Activated T-helper 9 cell treated with anti-CD3 and anti-CD28 coated beads, Interleukin-2, amount 50 U/mL, for 16 hours (primary cell): ENCODE data around the gene NTN1.
"Not testable (repeated sequence)": the region's sequence is repeated elsewhere in the genome, so short reads cannot be mapped to it uniquely, and the experiment has no call there.

Source experiments
- DNase-seq: peaks from one replicate; pipeline ENCODE4 v3.0.0-alpha.2; 2020; ENCODE audit warnings: low read depth

The NTN1 gene

GRCh38 chr17:9087921-9088320 lies 66.6 kb downstream of the NTN1 start:
- DNase-seq = no peak

DNA sequence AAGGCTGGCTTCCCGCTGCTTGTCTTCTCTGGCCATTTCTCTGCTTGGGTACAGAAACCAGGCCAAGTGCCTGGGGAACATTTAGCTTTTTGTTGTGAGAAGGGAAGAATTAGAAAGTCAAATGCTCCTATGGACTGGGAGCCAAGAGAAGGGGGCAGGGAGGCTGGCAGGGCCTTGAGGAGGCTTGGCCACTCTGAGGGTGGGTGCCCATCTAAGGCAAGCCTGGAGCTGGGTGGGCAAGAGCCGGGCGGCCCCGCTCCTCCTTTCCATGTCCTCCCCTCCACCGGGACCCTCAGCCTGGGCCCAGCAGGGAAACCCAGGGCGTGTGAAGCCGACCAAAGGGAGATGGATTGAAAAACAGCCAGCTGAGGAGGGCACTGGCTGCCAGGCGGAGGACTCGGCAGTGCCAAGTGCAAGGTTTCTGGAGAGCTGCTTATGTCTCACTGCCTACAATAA lies 69.4 kb downstream of the NTN1 start:
- DNase-seq = no peak

DNA sequence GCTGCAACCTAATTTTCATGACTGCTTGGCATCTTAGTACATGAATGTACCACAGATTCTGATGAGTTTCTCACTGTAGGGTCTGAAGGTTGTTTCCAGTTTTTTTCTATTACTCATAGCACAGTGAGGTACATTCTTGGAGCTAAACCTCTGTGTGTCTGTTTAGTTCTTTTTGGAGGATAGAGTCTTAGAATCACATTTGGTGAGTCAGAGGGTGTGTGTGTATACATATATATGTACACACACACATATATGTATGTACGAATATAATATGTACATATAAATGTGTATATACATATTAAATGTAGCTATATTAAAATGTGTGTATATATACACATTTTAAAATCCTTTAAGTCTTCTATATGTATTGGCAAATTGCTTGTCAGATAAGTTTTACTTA lies 72.9 kb downstream of the NTN1 start:
- DNase-seq = no peak

DNA sequence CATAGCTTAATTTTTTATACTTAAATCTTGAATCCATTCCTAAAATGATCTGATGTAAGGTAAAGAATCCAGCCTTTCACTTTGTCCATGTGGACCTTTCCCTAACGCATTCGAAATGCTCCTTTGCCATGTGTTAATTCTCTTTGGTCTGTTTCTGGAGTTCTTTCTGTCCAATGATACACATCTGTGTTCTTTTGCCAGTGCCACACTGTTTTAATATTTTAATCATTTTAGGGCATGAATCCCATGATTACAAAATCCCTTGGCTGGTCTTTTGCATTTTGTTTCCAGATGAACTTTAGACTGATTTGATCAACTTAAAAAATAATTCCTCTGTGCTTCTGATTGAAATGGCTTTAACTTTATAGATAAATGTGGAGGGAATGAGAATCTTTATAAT lies 74.1 kb downstream of the NTN1 start:
- DNase-seq = no peak

DNA sequence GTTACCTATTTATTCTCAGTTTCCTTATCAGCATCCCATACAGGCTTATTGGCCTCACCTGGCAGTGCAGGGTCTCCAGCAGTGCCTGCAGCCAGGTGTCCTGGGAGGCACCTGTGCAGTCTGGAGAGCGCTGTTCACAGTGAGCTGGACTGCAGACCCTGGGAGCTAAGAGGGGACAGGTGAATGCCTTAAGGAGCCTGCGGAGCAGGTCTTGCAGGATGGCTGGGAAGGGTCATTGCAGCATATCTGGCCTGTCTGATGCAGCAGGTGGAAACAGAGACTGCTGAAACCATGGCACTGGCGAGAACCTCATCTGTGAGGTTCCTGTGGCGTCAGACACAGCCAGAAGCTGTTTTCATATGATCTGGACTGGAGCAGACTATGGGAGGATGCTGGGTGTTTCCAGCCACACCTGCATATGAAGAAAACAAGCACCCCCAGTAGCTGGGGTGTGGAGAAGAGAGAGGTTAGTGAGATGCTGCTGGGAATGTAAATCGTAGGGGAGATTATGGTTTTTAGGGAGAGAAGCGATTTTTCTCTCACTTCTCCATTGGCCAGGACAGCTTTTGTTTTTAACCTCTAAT lies 77.0 kb downstream of the NTN1 start:
- no peak for DNase-seq

GRCh38 chr17:9101356-9101755 lies 80.0 kb downstream of the NTN1 start:
- no peak for DNase-seq

- not testable (repeated sequence) for DNase-seq
Measured at GRCh38 chr17:9103193-9103592, 81.9 kb downstream of the NTN1 start.

DNA sequence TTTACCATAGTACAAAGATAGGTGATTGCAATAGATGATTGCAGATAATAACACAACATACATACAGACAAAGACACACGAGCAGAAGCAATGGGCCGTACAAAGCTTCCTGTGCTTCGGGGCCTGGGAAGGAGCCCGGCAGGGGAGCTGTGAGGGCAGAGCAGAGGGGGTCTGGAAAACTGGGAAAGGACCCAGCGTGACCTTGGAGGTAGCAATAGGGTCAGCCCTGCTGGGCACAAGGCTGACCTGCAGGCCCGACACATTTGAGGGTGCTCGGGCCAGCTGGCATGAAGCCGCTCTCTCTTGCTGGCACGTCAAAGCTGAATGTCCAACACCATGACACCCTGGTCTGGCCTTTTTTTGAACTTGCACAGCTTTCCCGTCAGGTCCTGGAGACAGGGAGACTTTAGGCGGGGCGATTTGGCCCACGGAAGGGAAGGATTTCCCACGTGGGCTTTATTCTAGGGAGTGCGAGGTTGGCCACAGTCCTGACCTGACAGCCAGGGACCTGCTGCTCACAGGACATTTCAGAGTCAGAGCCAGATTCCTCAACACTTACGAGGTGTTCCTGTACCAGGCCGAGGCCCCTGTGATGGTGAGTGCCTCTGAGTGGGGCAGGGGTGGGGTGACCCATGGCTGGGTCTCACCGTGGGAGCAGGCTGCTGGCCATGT lies 83.2 kb downstream of the NTN1 start:
- no peak for DNase-seq

- DNase-seq = no peak
Measured at GRCh38 chr17:9105068-9105868, 84.0 kb downstream of the NTN1 start.

GRCh38 chr17:9106278-9106677 lies 85.0 kb downstream of the NTN1 start:
- DNase-seq = not testable (repeated sequence)

DNA sequence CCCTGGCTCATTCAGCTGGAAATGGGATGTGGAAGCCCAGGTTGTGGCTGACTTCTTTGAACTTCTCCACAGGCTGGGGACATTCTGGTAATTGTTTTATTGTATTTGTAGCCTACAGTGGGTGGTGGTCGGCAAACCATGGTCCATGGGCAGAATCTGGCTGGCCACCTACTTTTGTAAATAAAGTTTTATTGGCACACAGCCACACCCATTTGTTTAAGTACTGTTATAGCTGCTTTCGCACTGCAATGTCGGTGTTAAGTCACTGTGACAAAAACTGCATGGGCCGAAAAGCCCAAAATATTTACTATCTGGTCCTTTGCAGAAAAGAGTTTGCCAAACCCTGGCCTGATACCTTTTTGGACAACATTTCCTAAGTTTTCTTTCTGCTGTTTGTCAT lies 86.2 kb downstream of the NTN1 start:
- DNase-seq = no peak

DNA sequence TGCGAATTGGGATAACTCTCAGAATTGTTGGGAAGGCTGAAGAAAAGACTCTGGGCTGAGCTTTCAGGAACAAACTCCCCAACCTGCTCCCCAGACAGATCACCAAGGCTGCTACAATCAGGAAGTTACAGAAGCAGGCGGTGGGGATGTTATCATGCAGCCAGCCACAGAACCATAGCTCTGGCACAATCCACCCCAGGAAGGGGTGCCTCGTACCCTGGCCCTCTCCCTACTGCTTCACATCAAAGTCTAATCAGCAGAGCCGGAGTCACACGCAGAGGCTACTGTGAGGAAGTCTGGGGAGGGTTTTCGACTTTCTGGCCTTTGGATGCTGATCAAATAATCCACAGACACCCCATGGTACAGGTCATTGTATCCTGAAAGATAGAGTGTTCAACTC lies 86.8 kb downstream of the NTN1 start:
- DNase-seq = no peak

DNA sequence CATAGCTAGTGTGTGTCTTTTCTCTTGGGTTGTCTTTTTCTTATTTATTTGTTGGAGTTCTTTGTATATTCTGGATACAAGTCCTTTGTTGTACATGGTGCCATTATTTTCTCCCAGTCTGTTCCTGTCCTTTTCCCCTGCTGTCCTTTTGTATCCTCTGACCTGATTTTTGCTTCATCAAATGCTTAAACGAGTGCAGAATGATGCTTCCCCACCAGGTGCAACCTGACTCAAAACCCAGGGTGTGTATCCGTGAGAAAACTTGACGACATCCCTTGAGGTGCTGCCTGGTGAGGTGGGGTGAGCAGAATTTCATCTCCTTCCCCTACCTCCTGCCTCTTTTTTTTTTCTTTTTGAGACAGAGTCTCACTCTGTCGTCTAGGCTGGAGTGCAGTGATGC lies 88.6 kb downstream of the NTN1 start:
- DNase-seq = no peak

GRCh38 chr17:9110501-9110900 lies 89.2 kb downstream of the NTN1 start:
- no peak for DNase-seq

- no peak for DNase-seq
Measured at GRCh38 chr17:9115214-9116191, 94.2 kb downstream of the NTN1 start.

GRCh38 chr17:9116311-9116835 lies 95.1 kb downstream of the NTN1 start:
- no peak for DNase-seq

DNA sequence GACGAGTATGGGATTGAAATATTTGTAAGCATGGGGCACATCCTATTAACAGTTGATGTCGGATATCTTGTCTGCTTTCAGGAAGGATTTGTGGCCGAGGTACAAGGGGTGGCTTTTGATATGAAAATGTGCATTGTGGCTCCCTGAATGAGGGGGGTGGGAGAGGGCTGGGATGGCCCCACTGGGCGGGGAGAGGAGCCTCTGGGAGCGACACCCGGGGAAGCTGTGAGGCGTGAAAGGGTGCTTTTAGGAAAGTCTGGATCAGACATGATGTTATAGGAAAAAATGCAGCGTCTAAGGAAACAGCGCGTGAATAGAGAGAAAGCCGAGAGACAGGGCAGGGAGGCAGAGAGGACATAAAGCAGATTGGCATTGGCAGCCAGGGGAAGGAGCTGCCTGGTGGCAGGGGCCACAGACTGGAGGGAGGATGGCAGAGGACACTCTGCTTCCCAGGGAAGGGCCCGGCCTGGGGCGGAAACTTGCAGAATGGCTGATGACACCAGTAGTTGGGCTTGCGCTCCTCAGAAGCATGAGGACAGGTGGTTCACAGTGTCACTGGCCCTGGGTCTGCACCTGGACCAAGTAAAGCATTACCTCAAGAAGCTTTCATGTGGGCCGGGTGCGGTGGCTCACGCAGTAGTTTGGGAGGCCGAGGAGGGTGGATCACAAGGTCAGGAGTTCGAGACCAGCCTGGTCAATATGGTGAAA lies 95.7 kb downstream of the NTN1 start:
- no peak for DNase-seq

GRCh38 chr17:9120471-9120870 lies 99.2 kb downstream of the NTN1 start:
- DNase-seq = no peak

- DNase-seq = no peak
Measured at GRCh38 chr17:9121186-9121820, 100.0 kb downstream of the NTN1 start.
